Activated T-helper 1 cell treated with anti-CD3 and anti-CD28 coated beads, Interleukin-12 subunit alpha, Interleukin-12 subunit beta, Interleukin-2, Interleukin-4 antibody, amounts not matched to agents 30 ng/mL and 10 ng/mL and 1 ng/mL, durations not matched to agents 14 hours and 24 hours and 36 hours (primary cell): Measurements from ENCODE around the gene CEBPB. TPM values are rescaled to one million over a fixed set of nuclear protein-coding genes. Genes with fewer than 3 reads are reported as not detected.
"Not testable (repeated sequence)": the region's sequence is repeated elsewhere in the genome, so short reads cannot be mapped to it uniquely, and the experiment has no call there.

ENCODE experiments used
- DNase-seq: peaks from one replicate; pipeline ENCODE4 v3.0.0; 2021; ENCODE audit warnings: low spot score
- H3K27ac Mint-ChIP-seq: one replicate; pipeline ENCODE4 v1.8.0; 2021; ENCODE audit warnings: mild to moderate bottlenecking, mixed read lengths
- H3K27me3 Mint-ChIP-seq: one replicate; pipeline ENCODE4 v1.8.0; 2022; ENCODE audit warnings: mild to moderate bottlenecking, moderate library complexity, mixed read lengths; ENCODE audit not compliant: insufficient read depth
- H3K36me3 Mint-ChIP-seq: one replicate; pipeline ENCODE4 v1.8.0; 2021; ENCODE audit warnings: low read depth, mixed read lengths
- H3K4me1 Mint-ChIP-seq: one replicate; pipeline ENCODE4 v1.8.0; 2021; ENCODE audit warnings: low read depth, mixed read lengths
- H3K4me3 Mint-ChIP-seq: one replicate; pipeline ENCODE4 v1.8.0; 2021; ENCODE audit warnings: mild to moderate bottlenecking, moderate library complexity, mixed read lengths
- H3K9me3 Mint-ChIP-seq: one replicate; pipeline ENCODE4 v1.8.0; 2021; ENCODE audit warnings: mixed read lengths
- intact Hi-C: fragments of 100-400 bp; cut with micrococcal nuclease; formaldehyde crosslinking; loops from one replicate; pipeline ENCODE4 v1.15.1; 2024
- total RNA-seq: library from RNA; stranded (reverse); gene quantifications from 2 replicates; pipeline ENCODE4 v1.2.3, GENCODE V29; 2022

Gene CEBPB
- total RNA-seq, 1 donor from 2014 or later = 52.3 TPM

- no peaks in the 10 kb centered on the region for H3K36me3 Mint-ChIP-seq
- no peak overlapping the region for H3K4me3 Mint-ChIP-seq
- DNase-seq = no peak
- intact Hi-C loops = no loop called here
- no peaks in the 10 kb centered on the region for H3K9me3 Mint-ChIP-seq
- no peaks in the 10 kb centered on the region for H3K4me1 Mint-ChIP-seq
- H3K27ac Mint-ChIP-seq = no peak overlapping the region
- H3K27me3 Mint-ChIP-seq = peaks cover 13% of the 10 kb centered on the region
Measured at GRCh38 chr20:50175938-50176933, 14.4 kb upstream of the CEBPB start.

- not testable (repeated sequence) for H3K9me3 Mint-ChIP-seq, H3K27ac Mint-ChIP-seq, DNase-seq, H3K36me3 Mint-ChIP-seq, H3K4me1 Mint-ChIP-seq, H3K4me3 Mint-ChIP-seq
- intact Hi-C loops = loop anchor here (1.0 to 2.0 kb wide), 2 partner anchors 58 to 199 kb away; no protein-coding TSS in a partner anchor
- peaks cover 11% of the 10 kb centered on the region for H3K27me3 Mint-ChIP-seq
Measured at GRCh38 chr20:50178672-50179071, 12.0 kb upstream of the CEBPB start.

- DNase-seq = no peak
- intact Hi-C loops = no loop called here
- no peak overlapping the region for H3K4me3 Mint-ChIP-seq
- no peaks in the 10 kb centered on the region for H3K9me3 Mint-ChIP-seq
- H3K27me3 Mint-ChIP-seq = peaks cover 16% of the 10 kb centered on the region
- no peaks in the 10 kb centered on the region for H3K36me3 Mint-ChIP-seq
- H3K4me1 Mint-ChIP-seq = peaks cover 8% of the 10 kb centered on the region
- H3K27ac Mint-ChIP-seq = no peak overlapping the region
Measured at GRCh38 chr20:50181344-50181743, 9.3 kb upstream of the CEBPB start.

- DNase-seq = no peak
- peaks cover 10% of the 10 kb centered on the region for H3K4me1 Mint-ChIP-seq
- intact Hi-C loops = no loop called here
- no peaks in the 10 kb centered on the region for H3K9me3 Mint-ChIP-seq
- peaks cover 16% of the 10 kb centered on the region for H3K27me3 Mint-ChIP-seq
- no peak overlapping the region for H3K4me3 Mint-ChIP-seq
- no peaks in the 10 kb centered on the region for H3K36me3 Mint-ChIP-seq
- no peak overlapping the region for H3K27ac Mint-ChIP-seq
Measured at GRCh38 chr20:50182346-50182745, 8.3 kb upstream of the CEBPB start.

GRCh38 chr20:50185426-50185825 is 5.2 kb upstream of the CEBPB start:
- Mint-ChIP-seq H3K36me3 (no peaks in the 10 kb centered on the region), H3K4me3 (no peak overlapping the region), H3K27me3 (peaks cover 18% of the 10 kb centered on the region), H3K9me3 (no peaks in the 10 kb centered on the region), H3K27ac (no peak overlapping the region), H3K4me1 (peaks cover 10% of the 10 kb centered on the region)
- intact Hi-C loops = no loop called here
- no peak for DNase-seq

GRCh38 chr20:50186151-50186885 is 4.3 kb upstream of the CEBPB start:
- H3K27ac Mint-ChIP-seq = no peak overlapping the region
- peaks cover 10% of the 10 kb centered on the region for H3K4me1 Mint-ChIP-seq
- no peaks in the 10 kb centered on the region for H3K9me3 Mint-ChIP-seq
- H3K27me3 Mint-ChIP-seq = peaks cover 18% of the 10 kb centered on the region
- no peaks in the 10 kb centered on the region for H3K36me3 Mint-ChIP-seq
- intact Hi-C loops = loop anchor here (1.0 to 2.0 kb wide), 4 partner anchors 274 to 562 kb away; no protein-coding TSS in a partner anchor
- H3K4me3 Mint-ChIP-seq = no peak overlapping the region
- peak; percentile 74 for DNase-seq

- Mint-ChIP-seq H3K9me3 (no peaks in the 10 kb centered on the region), H3K27ac (no peak overlapping the region), H3K4me3 (no peak overlapping the region), H3K4me1 (peaks cover 10% of the 10 kb centered on the region), H3K27me3 (peaks cover 18% of the 10 kb centered on the region), H3K36me3 (no peaks in the 10 kb centered on the region)
- intact Hi-C loops = loop anchor here (1.0 to 2.0 kb wide), 4 partner anchors 273 to 562 kb away; no protein-coding TSS in a partner anchor
- DNase-seq = no peak
Measured at GRCh38 chr20:50186987-50187402, 3.6 kb upstream of the CEBPB start.

GRCh38 chr20:50187403-50188051 is 3.1 kb upstream of the CEBPB start:
- Mint-ChIP-seq H3K27me3 (peaks cover 18% of the 10 kb centered on the region), H3K4me1 (peaks cover 14% of the 10 kb centered on the region), H3K9me3 (no peaks in the 10 kb centered on the region), H3K4me3 (no peak overlapping the region), H3K27ac (no peak overlapping the region), H3K36me3 (peaks cover 4% of the 10 kb centered on the region)
- DNase-seq = no peak
- intact Hi-C loops = loop anchor here (2.0 kb wide), 1 partner anchor 561 kb away; no protein-coding TSS in a partner anchor

GRCh38 chr20:50188287-50188688 is 2.3 kb upstream of the CEBPB start:
- H3K27ac Mint-ChIP-seq = no peak overlapping the region
- no peaks in the 10 kb centered on the region for H3K9me3 Mint-ChIP-seq
- peak overlapping the region; percentile 1 for H3K4me3 Mint-ChIP-seq
- DNase-seq = no peak
- peaks cover 22% of the 10 kb centered on the region for H3K4me1 Mint-ChIP-seq
- peaks cover 16% of the 10 kb centered on the region for H3K27me3 Mint-ChIP-seq
- intact Hi-C loops = no loop called here
- H3K36me3 Mint-ChIP-seq = peaks cover 11% of the 10 kb centered on the region

- peaks cover 13% of the 10 kb centered on the region for H3K27me3 Mint-ChIP-seq
- peak overlapping the region; percentile 41 for H3K4me3 Mint-ChIP-seq
- no peak for DNase-seq
- H3K4me1 Mint-ChIP-seq = peaks cover 28% of the 10 kb centered on the region
- peaks cover 12% of the 10 kb centered on the region for H3K36me3 Mint-ChIP-seq
- peak overlapping the region; percentile 65 for H3K27ac Mint-ChIP-seq
- intact Hi-C loops = no loop called here
- H3K9me3 Mint-ChIP-seq = no peaks in the 10 kb centered on the region
Measured at GRCh38 chr20:50188879-50189680, 1.6 kb upstream of the CEBPB start.

GRCh38 chr20:50189681-50190250 is 864 bp upstream of the CEBPB start:
- peaks cover 16% of the 10 kb centered on the region for H3K36me3 Mint-ChIP-seq
- H3K4me3 Mint-ChIP-seq = peak overlapping the region; percentile 51
- no peaks in the 10 kb centered on the region for H3K9me3 Mint-ChIP-seq
- DNase-seq = no peak
- peaks cover 7% of the 10 kb centered on the region for H3K27me3 Mint-ChIP-seq
- intact Hi-C loops = loop anchor here (1.0 to 5.0 kb wide), 5 partner anchors 98 to 321 kb away; partner anchors contain the start of gene PTPN1
- peak overlapping the region; percentile 65 for H3K27ac Mint-ChIP-seq
- peaks cover 30% of the 10 kb centered on the region for H3K4me1 Mint-ChIP-seq
